Measurements from ENCODE around the gene CYP27A1.
"Not testable (repeated sequence)": the region's sequence is repeated elsewhere in the genome, so short reads cannot be mapped to it uniquely, and the experiment has no call there.

CYP27A1 gene

GRCh38 chr2:218834685-218835084 lies 52.7 kb downstream of the CYP27A1 start:
- DNase-seq = no peak

GRCh38 chr2:218837495-218837894 lies 55.5 kb downstream of the CYP27A1 start:
- no peak for DNase-seq

GRCh38 chr2:218839430-218839829 lies 57.5 kb downstream of the CYP27A1 start:
- DNase-seq = no peak

GRCh38 chr2:218839888-218840287 lies 57.9 kb downstream of the CYP27A1 start:
- DNase-seq = no peak

- DNase-seq = not testable (repeated sequence)
Observed at GRCh38 chr2:218844334-218844733, 62.4 kb downstream of the CYP27A1 start.

- DNase-seq = not testable (repeated sequence)
Observed at GRCh38 chr2:218846963-218847362, 65.0 kb downstream of the CYP27A1 start.

GRCh38 chr2:218849721-218850120 lies 67.8 kb downstream of the CYP27A1 start:
- no peak for DNase-seq

- DNase-seq = no peak
Observed at GRCh38 chr2:218850796-218851195, 68.8 kb downstream of the CYP27A1 start.

- DNase-seq = no peak
Observed at GRCh38 chr2:218851286-218851685, 69.3 kb downstream of the CYP27A1 start.

- peak; percentile 29 to 75 for DNase-seq
Observed at GRCh38 chr2:218852911-218853667, 71.1 kb downstream of the CYP27A1 start.

GRCh38 chr2:218853766-218854165 lies 71.8 kb downstream of the CYP27A1 start:
- DNase-seq = no peak

- no peak for DNase-seq
Observed at GRCh38 chr2:218854860-218855259, 72.9 kb downstream of the CYP27A1 start.

GRCh38 chr2:218855305-218856166 lies 73.6 kb downstream of the CYP27A1 start:
- no peak for DNase-seq

GRCh38 chr2:218856167-218856895 lies 74.4 kb downstream of the CYP27A1 start:
- DNase-seq = no peak

GRCh38 chr2:218856896-218857243 lies 74.9 kb downstream of the CYP27A1 start:
- DNase-seq = no peak

- DNase-seq = no peak
Observed at GRCh38 chr2:218857371-218858137, 75.6 kb downstream of the CYP27A1 start.

- no peak for DNase-seq
Observed at GRCh38 chr2:218858138-218858445, 76.1 kb downstream of the CYP27A1 start.

GRCh38 chr2:218858671-218859555 lies 77.0 kb downstream of the CYP27A1 start:
- no peak for DNase-seq

GRCh38 chr2:218859556-218859987 lies 77.6 kb downstream of the CYP27A1 start, which contains the start of gene WNT6:
WNT6 (plus strand) TSS chr2:218859805; CDS start chr2:218860038, 233 bp downstream.
- DNase-seq = no peak

- peak in 1 of 2 experiments; percentile 8 for DNase-seq
Observed at GRCh38 chr2:218859988-218860831, 78.3 kb downstream of the CYP27A1 start.

All from NCI-H526 (cell line).